PC-3 (cell line): ENCODE measurements around the gene TCFL5. TPM values are rescaled to one million over a fixed set of nuclear protein-coding genes. Genes with fewer than 3 reads are reported as not detected.

Source experiments
- ATAC-seq: fragments of 200-7000 bp; cut with Tn5 transposase; 2 replicates; pipeline ENCODE4 v1.9.1; 2020; ENCODE audit warnings: mild to moderate bottlenecking, moderate library complexity
- BruUV-seq: library from RNA; stranded (reverse); fragments of 400-500 nt; replicated peaks from 2 replicates; lab custom pipeline; 2021; lab: Mats Ljungman, UMichigan
- CTCF ChIA-PET: fragments of 300-600 bp; sonication (Branson Sonifier 250); formaldehyde crosslinking; loops from one replicate; lab custom pipeline; 2022; ENCODE audit warnings: antibody characterized with exemption; lab: Charles Lee
- POLR2A ChIA-PET: fragments of 300-600 bp; sonication (Branson Sonifier 250); formaldehyde crosslinking; loops from one replicate; lab custom pipeline; 2022; ENCODE audit warnings: antibody characterized with exemption; ENCODE audit not compliant: unreplicated experiment; lab: Charles Lee
- DNase-seq: peaks from one replicate; pipeline ENCODE4 v3.0.0-alpha.2; 2015
- H2AFZ ChIP-seq: fragments of 300-600 bp; sonication (generic); 2 replicates; pipeline ENCODE4 v1.6.0; 2016; ENCODE audit warnings: antibody characterized with exemption, low read length
- H3F3A ChIP-seq: fragments of 300-600 bp; sonication (generic); one replicate; pipeline ENCODE4 v1.6.0; 2017; ENCODE audit warnings: antibody characterized with exemption, low read length, control low read depth, mild to moderate bottlenecking; ENCODE audit not compliant: unreplicated experiment
- H3K27ac ChIP-seq: fragments of 300-600 bp; sonication (generic); 2 replicates; pipeline ENCODE4 v1.5.1; 2016; ENCODE audit warnings: mild to moderate bottlenecking, low read length
- H3K27me3 ChIP-seq: fragments of 300-600 bp; sonication (generic); 2 replicates; pipeline ENCODE4 v1.6.1; 2016; ENCODE audit warnings: low read length, mixed read lengths
- H3K36me3 ChIP-seq: fragments of 300-600 bp; sonication (generic); 2 replicates; pipeline ENCODE4 v1.6.1; 2016; ENCODE audit warnings: low read depth, mixed run types, low read length, mixed read lengths
- H3K4me1 ChIP-seq: fragments of 300-600 bp; sonication (generic); 2 replicates; pipeline ENCODE4 v1.5.1; 2016; ENCODE audit warnings: low read length; ENCODE audit not compliant: insufficient read depth
- H3K4me2 ChIP-seq: fragments of 300-600 bp; sonication (generic); 2 replicates; pipeline ENCODE4 v1.6.0; 2016; ENCODE audit warnings: low read length
- H3K4me3 ChIP-seq: fragments of 300-600 bp; sonication (generic); 2 replicates; pipeline ENCODE4 v1.5.1; 2016; ENCODE audit warnings: mild to moderate bottlenecking, low read length, mixed read lengths
- H3K79me2 ChIP-seq: fragments of 300-600 bp; sonication (generic); 2 replicates; pipeline ENCODE4 v1.6.1; 2017; ENCODE audit warnings: low read length, mixed read lengths
- H3K9ac ChIP-seq: fragments of 300-600 bp; sonication (generic); 2 replicates; pipeline ENCODE4 v1.6.0; 2016; ENCODE audit warnings: mild to moderate bottlenecking, low read length
- H3K9me2 ChIP-seq: fragments of 300-600 bp; sonication (generic); replicated peaks from 2 replicates; pipeline ENCODE4 v1.6.1; 2016; ENCODE audit warnings: mixed run types, low read length, mixed read lengths
- H3K9me3 ChIP-seq: fragments of 300-600 bp; sonication (generic); 2 replicates; pipeline ENCODE4 v1.6.1; 2016; ENCODE audit warnings: low read length, mixed read lengths
- H4K20me1 ChIP-seq: fragments of 300-600 bp; sonication (generic); 2 replicates; pipeline ENCODE4 v1.6.1; 2016; ENCODE audit warnings: low read length, mixed read lengths
- EZH2 ChIP-seq: fragments of 300-600 bp; sonication (generic); IDR thresholded peaks from one replicate; pipeline ENCODE4 v1.6.1; 2017; ENCODE audit warnings: antibody characterized with exemption, mild to moderate bottlenecking, low read length; ENCODE audit not compliant: unreplicated experiment
- EZH2phosphoT487 ChIP-seq: fragments of 300-600 bp; sonication (generic); IDR thresholded peaks from 2 replicates; pipeline ENCODE4 v1.6.1; 2018; ENCODE audit warnings: mild to moderate bottlenecking, antibody characterized with exemption, low read length, borderline replicate concordance
- intact Hi-C: fragments of 100-400 bp; cut with micrococcal nuclease; formaldehyde crosslinking; loops from 2 replicates; pipeline ENCODE4 v1.9.0; 2023
- total RNA-seq: library from RNA; depleted of rRNA; stranded (reverse); fragments of >200 nt; gene quantifications from 2 replicates; pipeline ENCODE4 v1.2.3, GENCODE V29; 2014
- TF ChIP-seq, protein P1 (sequence below): fragments of 300-600 bp; sonication (generic); conservative IDR thresholded peaks from 2 replicates; pipeline ENCODE4 v1.5.1; 2017; ENCODE audit warnings: antibody characterized with exemption, low read depth, mild to moderate bottlenecking, low read length

Gene TCFL5
- total RNA-seq, 1 experiment from 2014 or later = 15.8 TPM

DNA sequence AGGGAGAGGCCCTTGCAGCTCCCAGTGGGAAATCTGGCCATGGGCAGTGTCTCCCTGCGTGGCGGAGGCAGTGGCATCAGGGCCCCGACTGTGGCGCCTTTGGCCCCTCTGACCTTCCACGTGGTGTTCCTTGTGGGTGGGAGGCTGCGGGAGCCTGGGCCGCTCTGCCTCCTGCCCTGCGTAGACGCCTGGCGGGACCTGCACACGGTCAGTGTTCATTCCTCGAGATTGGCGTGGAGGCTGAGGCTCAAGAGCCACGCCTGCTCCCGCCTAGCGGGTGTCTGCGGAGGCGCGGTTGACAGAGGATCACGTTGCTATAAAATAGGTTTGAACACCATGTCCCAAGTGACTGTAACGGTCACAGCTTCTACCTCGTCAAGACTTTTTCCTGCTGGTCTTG, 30.8 kb downstream of the TCFL5 start:
- no peak for DNase-seq
- Histone ChIP-seq H3K4me1 (peaks cover 20% of the 10 kb centered on the region), H3K79me2 (no peaks in the 10 kb centered on the region), H3K4me3 (no peak overlapping the region), H3F3A (no peaks in the 10 kb centered on the region), H3K9me3 (no peaks in the 10 kb centered on the region), H3K27ac (no peak overlapping the region), H3K36me3 (no peaks in the 10 kb centered on the region), H2AFZ (no peak overlapping the region), H3K9ac (no peak overlapping the region), H4K20me1 (no peaks in the 10 kb centered on the region), H3K4me2 (no peak overlapping the region), H3K9me2 (no peaks in the 10 kb centered on the region), H3K27me3 (no peaks in the 10 kb centered on the region)
- intact Hi-C loops = no loop called here
- no peak for ATAC-seq
- BruUV-seq = no TSS peak
- ChIA-PET CTCF (no interaction called here), POLR2A (no interaction called here)
- no peak for TF ChIP-seq EZH2

DNA sequence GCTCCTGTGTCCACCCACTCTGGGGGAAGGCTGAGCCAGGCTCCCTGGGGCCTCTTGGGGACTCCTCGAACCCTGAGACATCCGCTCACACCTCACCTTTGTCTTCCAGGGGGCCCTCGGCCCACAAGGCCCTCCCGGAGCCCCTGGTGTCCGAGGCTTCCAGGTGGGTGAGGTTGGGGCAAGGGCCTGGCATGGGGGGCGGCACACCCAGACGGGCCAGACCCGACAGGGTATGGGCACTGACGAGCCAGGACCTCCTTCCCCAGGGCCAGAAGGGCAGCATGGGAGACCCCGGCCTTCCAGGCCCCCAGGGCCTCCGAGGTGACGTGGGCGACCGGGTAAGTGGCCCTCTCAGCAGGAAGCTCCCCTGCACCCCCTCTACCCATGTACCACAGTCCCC, 31.4 kb downstream of the TCFL5 start:
- no peak overlapping the region for H3K4me3 ChIP-seq

GRCh38 chr20:62829231-62830230, 32.1 kb downstream of the TCFL5 start:
- H3K4me3 ChIP-seq = no peak overlapping the region
- no peak for ATAC-seq
- no peaks in the 10 kb centered on the region for H3K79me2 ChIP-seq
- CTCF ChIA-PET = no interaction called here
- no peak overlapping the region for H3K9ac ChIP-seq
- H3K9me2 ChIP-seq = no peaks in the 10 kb centered on the region
- H3F3A ChIP-seq = no peaks in the 10 kb centered on the region
- no peaks in the 10 kb centered on the region for H3K9me3 ChIP-seq
- TF ChIP-seq, protein P1, sequence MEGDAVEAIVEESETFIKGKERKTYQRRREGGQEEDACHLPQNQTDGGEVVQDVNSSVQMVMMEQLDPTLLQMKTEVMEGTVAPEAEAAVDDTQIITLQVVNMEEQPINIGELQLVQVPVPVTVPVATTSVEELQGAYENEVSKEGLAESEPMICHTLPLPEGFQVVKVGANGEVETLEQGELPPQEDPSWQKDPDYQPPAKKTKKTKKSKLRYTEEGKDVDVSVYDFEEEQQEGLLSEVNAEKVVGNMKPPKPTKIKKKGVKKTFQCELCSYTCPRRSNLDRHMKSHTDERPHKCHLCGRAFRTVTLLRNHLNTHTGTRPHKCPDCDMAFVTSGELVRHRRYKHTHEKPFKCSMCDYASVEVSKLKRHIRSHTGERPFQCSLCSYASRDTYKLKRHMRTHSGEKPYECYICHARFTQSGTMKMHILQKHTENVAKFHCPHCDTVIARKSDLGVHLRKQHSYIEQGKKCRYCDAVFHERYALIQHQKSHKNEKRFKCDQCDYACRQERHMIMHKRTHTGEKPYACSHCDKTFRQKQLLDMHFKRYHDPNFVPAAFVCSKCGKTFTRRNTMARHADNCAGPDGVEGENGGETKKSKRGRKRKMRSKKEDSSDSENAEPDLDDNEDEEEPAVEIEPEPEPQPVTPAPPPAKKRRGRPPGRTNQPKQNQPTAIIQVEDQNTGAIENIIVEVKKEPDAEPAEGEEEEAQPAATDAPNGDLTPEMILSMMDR = no peak
- TF ChIP-seq EZH2 = no peak
- TF ChIP-seq EZH2phosphoT487 = no peak
- no peaks in the 10 kb centered on the region for H4K20me1 ChIP-seq
- intact Hi-C loops = loop anchor here (10.0 kb wide), 1 partner anchor 95 kb away; the partner anchor contains the start of gene DIDO1
- H3K27me3 ChIP-seq = no peaks in the 10 kb centered on the region
- H2AFZ ChIP-seq = no peak overlapping the region
- peaks cover 19% of the 10 kb centered on the region for H3K4me1 ChIP-seq
- BruUV-seq = no TSS peak
- POLR2A ChIA-PET = no interaction called here
- H3K4me2 ChIP-seq = no peak overlapping the region
- no peak for DNase-seq
- H3K27ac ChIP-seq = no peak overlapping the region
- H3K36me3 ChIP-seq = no peaks in the 10 kb centered on the region

More for the DNA sequence above, 31.4 kb downstream of the TCFL5 start:
- peaks cover 16% of the 10 kb centered on the region for H3K4me1 ChIP-seq
- intact Hi-C loops = no loop called here
- H3K9ac ChIP-seq = no peak overlapping the region
- no peaks in the 10 kb centered on the region for H3F3A ChIP-seq
- H2AFZ ChIP-seq = no peak overlapping the region
- no peak for ATAC-seq
- DNase-seq = no peak
- no peaks in the 10 kb centered on the region for H3K9me2 ChIP-seq
- ChIA-PET CTCF (no interaction called here), POLR2A (no interaction called here)
- H3K9me3 ChIP-seq = no peaks in the 10 kb centered on the region
- H3K36me3 ChIP-seq = no peaks in the 10 kb centered on the region
- no TSS peak for BruUV-seq
- no peaks in the 10 kb centered on the region for H3K79me2 ChIP-seq
- no peak for TF ChIP-seq EZH2phosphoT487
- TF ChIP-seq, protein P1 = no peak
- no peak for TF ChIP-seq EZH2
- no peaks in the 10 kb centered on the region for H4K20me1 ChIP-seq
- H3K27ac ChIP-seq = no peak overlapping the region
- no peak overlapping the region for H3K4me2 ChIP-seq
- H3K27me3 ChIP-seq = no peaks in the 10 kb centered on the region
